GM23248 (cell line): Measurements from ENCODE around the gene PPP1R13B.

Experiments used
- EZH2 ChIP-seq: fragments of 200-600 bp; sonication (generic); IDR thresholded peaks from 2 replicates; pipeline ENCODE4 v1.6.1; 2018; ENCODE audit warnings: antibody characterized with exemption, mild to moderate bottlenecking; ENCODE audit not compliant: insufficient read depth, poor library complexity, severe bottlenecking
- EZH2phosphoT487 ChIP-seq: fragments of 200-600 bp; sonication (generic); IDR thresholded peaks from 2 replicates; pipeline ENCODE4 v1.6.1; 2018; ENCODE audit warnings: antibody characterized with exemption, moderate library complexity, mild to moderate bottlenecking, low read depth; ENCODE audit not compliant: insufficient read depth

DNA sequence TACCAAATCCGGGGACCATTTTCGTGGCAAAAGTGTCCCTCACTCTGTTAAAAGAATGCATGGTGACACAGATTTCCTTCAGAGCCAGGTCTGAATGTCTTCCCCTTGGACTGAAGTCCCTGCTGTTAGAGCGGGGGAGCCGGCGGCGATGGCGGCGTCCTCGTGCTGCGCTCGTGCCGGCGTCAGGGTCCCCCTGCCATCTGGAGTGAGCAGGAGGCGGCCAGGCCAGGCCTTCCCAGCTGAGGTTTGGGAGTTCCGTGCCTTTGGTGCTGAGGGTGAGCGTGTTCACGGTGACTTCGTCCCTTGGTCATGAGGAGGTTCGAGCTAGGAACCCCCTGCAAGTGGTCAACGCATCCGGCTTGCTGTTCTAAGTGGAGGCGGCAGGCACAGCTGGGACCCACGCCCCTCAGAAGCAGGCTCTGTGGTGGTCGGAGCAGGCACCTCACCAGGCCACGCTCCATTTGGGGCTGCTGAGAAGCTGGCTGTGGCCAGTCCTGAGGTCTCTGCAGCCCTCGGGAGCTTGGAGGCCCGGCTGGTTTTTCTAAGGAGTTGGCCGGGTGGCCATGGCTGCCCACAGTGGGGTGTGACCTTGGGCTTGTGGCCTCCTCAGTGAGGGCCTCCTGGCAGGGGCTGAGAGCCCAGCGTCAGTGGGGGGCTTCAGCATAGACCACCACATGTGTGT, 122.2 kb downstream of the PPP1R13B start:
- TF ChIP-seq EZH2 (no peak), EZH2phosphoT487 (no peak)
